ENCODE data around the gene CXXC5.

GRCh38 chr5:139723986-139724587 lies 75.9 kb downstream of the CXXC5 start:
- TF ChIP-seq CTCF (IDR thresholded peaks at IDR 0.05) (no peak), POLR2AphosphoS5 (IDR thresholded peaks at IDR 0.05) (no peak), EP300 (IDR thresholded peaks at IDR 0.05) (no peak), POLR2A (IDR thresholded peaks at IDR 0.05) (no peak)
